Neural cell (in vitro differentiated cells): ENCODE results near the gene SLC6A7. TPM values are rescaled to one million over a fixed set of nuclear protein-coding genes. Genes with fewer than 3 reads are reported as not detected.
A peak's percentile ranks its signal among the peaks of the same experiment; 100 is the strongest.

ENCODE experiments used
- H2AFZ ChIP-seq: fragments of 200-600, 300-800 bp; sonication (generic), shearing (Covaris generic); 2 replicates; pipeline ENCODE4 v1.6.0; 2014; ENCODE audit warnings: low read depth, mild to moderate bottlenecking, antibody characterized with exemption, low read length, moderate library complexity
- H3F3A ChIP-seq: fragments of 200-600 bp; shearing (Covaris generic); 2 replicates; pipeline ENCODE4 v1.6.1; 2016; ENCODE audit warnings: mild to moderate bottlenecking, moderate library complexity, mixed read lengths, antibody characterized with exemption, low read length; ENCODE audit not compliant: insufficient read depth, poor library complexity, severe bottlenecking
- H3K27ac ChIP-seq: fragments of 200-600, 300-800 bp; sonication (generic), shearing (Covaris generic); 2 replicates; pipeline ENCODE4 v1.5.1; 2014; ENCODE audit warnings: mild to moderate bottlenecking, low read length, moderate library complexity
- H3K27me3 ChIP-seq: fragments of 300-800, 200-600 bp; sonication (generic), shearing (Covaris generic); 2 replicates; pipeline ENCODE4 v1.6.0; 2014; ENCODE audit warnings: mild to moderate bottlenecking, low read depth, low read length, moderate library complexity; ENCODE audit not compliant: insufficient read depth
- H3K36me3 ChIP-seq: fragments of 300-800, 200-600 bp; sonication (generic), shearing (Covaris generic); 2 replicates; pipeline ENCODE4 v1.5.1; 2014; ENCODE audit warnings: mild to moderate bottlenecking, antibody characterized with exemption, low read length, moderate library complexity; ENCODE audit not compliant: insufficient read depth
- H3K4me2 ChIP-seq: fragments of 300-800, 200-600 bp; sonication (generic), shearing (Covaris generic); 2 replicates; pipeline ENCODE4 v1.6.0; 2014; ENCODE audit warnings: mild to moderate bottlenecking, low read length
- H3K4me3 ChIP-seq: fragments of 300-800, 200-600 bp; sonication (generic), shearing (Covaris generic); 2 replicates; pipeline ENCODE4 v1.5.1; 2014; ENCODE audit warnings: mild to moderate bottlenecking, low read length, moderate library complexity
- H3K79me2 ChIP-seq: fragments of 200-600 bp; shearing (Covaris generic); replicated peaks from 2 replicates; pipeline ENCODE4 v1.6.0; 2014; ENCODE audit warnings: mild to moderate bottlenecking, low read length, moderate library complexity; ENCODE audit not compliant: insufficient read depth
- H3K9ac ChIP-seq: fragments of 300-800, 200-600 bp; sonication (generic), shearing (Covaris generic); 2 replicates; pipeline ENCODE4 v1.6.1; 2016; ENCODE audit warnings: mild to moderate bottlenecking, low read length, mixed read lengths
- H3K9me2 ChIP-seq: fragments of 200-600 bp; shearing (Covaris generic); 2 replicates; pipeline ENCODE4 v1.6.1; 2016; ENCODE audit warnings: mild to moderate bottlenecking, low read length, mixed read lengths; ENCODE audit not compliant: insufficient read depth
- H3K9me3 ChIP-seq: fragments of 200-600, 300-800 bp; sonication (generic), shearing (Covaris generic); 2 replicates; pipeline ENCODE4 v1.6.1; 2016; ENCODE audit warnings: mild to moderate bottlenecking, mixed run types, low read length, moderate library complexity, mixed read lengths
- H4K20me1 ChIP-seq: fragments of 200-600 bp; shearing (Covaris generic); 2 replicates; pipeline ENCODE4 v1.6.1; 2016; ENCODE audit warnings: mild to moderate bottlenecking, mixed run types; ENCODE audit not compliant: insufficient read depth
- CTCF ChIP-seq: fragments of 450-650 bp; IDR thresholded peaks from 2 replicates; pipeline ENCODE4 v1.5.1; 2014; ENCODE audit warnings: antibody characterized with exemption, mild to moderate bottlenecking, moderate library complexity; ENCODE audit not compliant: poor library complexity, severe bottlenecking
- EP300 ChIP-seq: fragments of 450-650 bp; conservative IDR thresholded peaks from 2 replicates; pipeline ENCODE4 v1.6.1; 2014; ENCODE audit warnings: antibody characterized with exemption, mild to moderate bottlenecking, moderate library complexity; ENCODE audit not compliant: poor library complexity, severe bottlenecking
- EZH2 ChIP-seq: fragments of 200-600, 300-800 bp; shearing (Covaris generic), sonication (generic); IDR thresholded peaks from 2 replicates; pipeline ENCODE4 v1.6.1; 2014; ENCODE audit warnings: antibody characterized with exemption, low read length, borderline replicate concordance, mild to moderate bottlenecking; ENCODE audit not compliant: insufficient read depth, poor library complexity, severe bottlenecking
- MXI1 ChIP-seq: fragments of 450-650 bp; conservative IDR thresholded peaks from 2 replicates; pipeline ENCODE4 v1.6.1; 2014; ENCODE audit warnings: antibody characterized with exemption, mild to moderate bottlenecking; ENCODE audit not compliant: poor library complexity, severe bottlenecking
- POLR2AphosphoS5 ChIP-seq: IDR thresholded peaks from 2 replicates; pipeline ENCODE4 v1.6.1; 2012
- RAD21 ChIP-seq: fragments of 450-650 bp; conservative IDR thresholded peaks from 2 replicates; pipeline ENCODE4 v1.6.1; 2014; ENCODE audit warnings: antibody characterized with exemption, mild to moderate bottlenecking, moderate library complexity
- REST ChIP-seq: IDR thresholded peaks from 2 replicates; pipeline ENCODE4 v1.6.1; 2012; ENCODE audit warnings: borderline replicate concordance
- SMC3 ChIP-seq: fragments of 450-650 bp; conservative IDR thresholded peaks from 2 replicates; pipeline ENCODE4 v1.6.1; 2014; ENCODE audit warnings: antibody characterized with exemption, mild to moderate bottlenecking, moderate library complexity; ENCODE audit not compliant: poor library complexity
- TAF1 ChIP-seq: IDR thresholded peaks from 2 replicates; pipeline ENCODE4 v1.6.1; 2012; ENCODE audit warnings: low read depth
- polyA plus RNA-seq: library from polyadenylated mRNA; depleted of rRNA; stranded (reverse); fragments of >200 nt; gene quantifications from 2 replicates; pipeline ENCODE4 v1.2.3, GENCODE V29; 2014

Gene SLC6A7
- polyA plus RNA-seq, 1 donor from 2014 or later = 4.6 TPM

- no peaks in the 10 kb centered on the region for H3K27me3 ChIP-seq
- no peaks in the 10 kb centered on the region for H3K36me3 ChIP-seq
- no peaks in the 10 kb centered on the region for H3K79me2 ChIP-seq
- no peak overlapping the region for H3K4me2 ChIP-seq
- H3K9me2 ChIP-seq = no peaks in the 10 kb centered on the region
- no peaks in the 10 kb centered on the region for H3K9me3 ChIP-seq
- no peak overlapping the region for H3K9ac ChIP-seq
- no peak overlapping the region for H2AFZ ChIP-seq
- H3F3A ChIP-seq = no peaks in the 10 kb centered on the region
- H3K4me3 ChIP-seq = no peak overlapping the region
- H4K20me1 ChIP-seq = no peaks in the 10 kb centered on the region
- H3K27ac ChIP-seq = no peak overlapping the region
- peak; percentile 13 for TF ChIP-seq CTCF
- TF ChIP-seq SMC3 = no peak
Observed at GRCh38 chr5:150153957-150154617, 35.8 kb upstream of the SLC6A7 start.

GRCh38 chr5:150154618-150155128 lies 35.2 kb upstream of the SLC6A7 start:
- Histone ChIP-seq H3K4me3 (no peak overlapping the region), H3K9ac (no peak overlapping the region), H3F3A (no peaks in the 10 kb centered on the region), H3K9me2 (no peaks in the 10 kb centered on the region), H3K9me3 (no peaks in the 10 kb centered on the region), H3K27ac (no peak overlapping the region), H2AFZ (no peak overlapping the region), H3K79me2 (no peaks in the 10 kb centered on the region), H4K20me1 (no peaks in the 10 kb centered on the region), H3K27me3 (no peaks in the 10 kb centered on the region), H3K36me3 (no peaks in the 10 kb centered on the region), H3K4me2 (no peak overlapping the region)
- TF ChIP-seq EZH2 = no peak
- TF ChIP-seq RAD21 = no peak
- no peak for TF ChIP-seq TAF1
- no peak for TF ChIP-seq REST
- no peak for TF ChIP-seq EP300
- TF ChIP-seq CTCF = no peak
- TF ChIP-seq MXI1 = no peak
- TF ChIP-seq SMC3 = no peak
- TF ChIP-seq POLR2AphosphoS5 = no peak
